Stimulated activated CD8-positive, alpha-beta memory T cell treated with anti-CD3 and anti-CD28 coated beads, Interleukin-12 subunit alpha, Interleukin-12 subunit beta, amount 100 ng/mL, for 24 hours (primary cell): ENCODE measurements around the gene ATP6V1A.

Experiments used
- DNase-seq: peaks from one replicate; pipeline ENCODE4 v3.0.0-alpha.2; 2020; ENCODE audit errors: extremely low read depth

ATP6V1A gene

DNA sequence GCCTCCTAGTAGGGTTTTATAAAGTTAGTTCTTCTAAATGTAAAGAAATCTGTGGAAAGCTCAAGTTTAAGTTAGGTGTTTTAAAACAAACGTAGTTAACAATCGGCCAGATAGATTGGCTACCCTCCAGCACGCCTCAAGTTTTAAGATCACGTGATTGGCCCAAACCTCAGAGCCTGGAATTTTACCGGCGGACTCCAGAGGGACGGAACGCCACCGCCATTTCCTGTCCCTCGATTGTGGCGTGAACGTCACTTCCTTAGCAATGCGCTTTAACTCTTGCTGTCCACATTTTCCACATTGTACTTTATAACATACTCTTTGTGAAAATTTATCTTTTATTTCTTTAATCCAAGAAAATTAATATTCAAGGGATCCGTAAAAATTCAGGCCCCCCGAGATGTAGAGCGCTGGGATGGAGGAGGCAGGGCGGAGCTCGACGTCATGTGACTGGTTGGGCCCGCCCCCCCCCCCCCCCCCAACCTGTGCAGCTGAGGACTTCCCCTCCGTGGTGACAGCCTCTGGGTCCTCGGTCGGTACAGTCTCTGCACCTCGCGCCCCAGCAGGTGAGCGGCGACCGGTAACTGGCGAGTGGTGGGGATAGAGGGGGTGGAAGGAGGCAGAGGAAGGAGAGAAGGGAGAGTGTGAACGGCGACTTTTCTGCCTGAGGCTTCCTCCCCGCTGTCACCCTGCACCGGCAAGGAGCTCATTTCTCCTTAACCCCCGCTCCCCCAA lies at the start of gene ATP6V1A:
ATP6V1A (plus strand) TSS at position 488 of the 735 bp plus-strand sequence. CDS start 31,719 bp downstream, outside the sequence.
- DNase-seq, result peak; percentile 58

DNA sequence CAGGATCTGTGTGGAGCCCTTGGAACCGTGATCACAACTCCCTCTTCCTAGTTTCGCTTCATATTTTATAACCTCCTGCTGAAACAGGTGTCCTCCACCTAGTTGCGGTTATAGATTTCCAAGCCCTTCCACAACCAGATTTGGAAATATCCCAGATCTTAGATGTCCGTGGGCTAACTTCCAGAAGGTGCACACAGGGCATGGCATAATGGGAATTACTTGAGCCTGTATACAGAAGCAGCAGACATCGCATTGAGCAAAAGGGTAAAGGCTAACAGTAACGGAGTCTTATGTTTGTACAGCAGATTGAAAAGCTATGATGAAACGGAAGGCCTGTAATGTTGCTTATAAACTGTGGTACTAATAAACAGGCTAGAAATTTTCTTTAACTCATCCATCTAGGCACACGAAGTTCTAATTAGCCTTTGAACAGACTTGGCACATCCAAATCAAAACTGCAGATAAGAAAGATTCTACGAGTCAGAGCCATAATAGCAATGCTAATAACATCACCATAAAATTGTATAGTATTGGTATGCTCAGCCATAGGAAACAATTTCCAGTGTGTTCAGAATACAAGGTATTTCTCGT lies 49.2 kb upstream of the ATP6V1A start:
- DNase-seq, result no peak

- no peak for DNase-seq
Measured at GRCh38 chr3:113698213-113698742, 48.6 kb upstream of the ATP6V1A start.

DNA sequence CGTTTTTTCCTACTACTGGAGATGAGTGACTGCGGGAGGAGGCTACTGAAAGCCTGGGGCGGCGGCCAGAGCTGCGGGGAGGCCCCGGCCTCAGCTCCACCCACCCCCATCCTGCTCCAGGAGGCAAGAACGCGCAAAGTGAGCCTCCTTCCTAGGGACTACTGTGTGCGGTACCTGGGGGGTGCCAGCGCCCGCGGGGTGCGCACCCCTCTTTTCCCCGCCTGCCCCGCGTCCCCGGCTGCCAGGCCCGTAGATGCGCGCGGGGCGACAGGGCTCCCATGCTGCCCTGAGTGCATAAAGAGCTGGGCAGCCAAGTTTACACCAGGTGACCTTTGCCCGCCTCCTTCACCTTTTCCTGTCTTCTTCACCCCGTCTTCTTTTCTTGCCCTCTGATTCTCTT lies 47.9 kb upstream of the ATP6V1A start:
- DNase-seq, result no peak

GRCh38 chr3:113707835-113708234 lies 39.0 kb upstream of the ATP6V1A start:
- no peak for DNase-seq

DNA sequence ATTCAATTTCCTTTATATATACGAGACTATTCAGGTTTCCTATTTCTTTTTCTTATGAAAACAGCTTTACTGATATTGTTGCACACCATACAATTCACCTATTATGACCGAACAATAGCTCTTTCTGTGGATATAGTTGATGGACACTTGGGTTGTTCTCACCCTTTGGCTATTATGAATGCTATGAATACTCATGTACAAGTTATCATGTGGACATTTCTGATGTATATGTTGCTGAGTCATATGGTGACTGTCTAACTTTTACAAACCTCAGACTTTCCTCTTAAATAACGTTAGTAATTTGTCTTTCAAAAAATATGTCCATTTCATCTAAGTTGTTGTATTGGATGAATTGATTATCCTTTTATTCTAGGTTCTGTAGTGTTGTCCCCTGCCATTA lies 34.7 kb upstream of the ATP6V1A start:
- DNase-seq, result no peak

DNA sequence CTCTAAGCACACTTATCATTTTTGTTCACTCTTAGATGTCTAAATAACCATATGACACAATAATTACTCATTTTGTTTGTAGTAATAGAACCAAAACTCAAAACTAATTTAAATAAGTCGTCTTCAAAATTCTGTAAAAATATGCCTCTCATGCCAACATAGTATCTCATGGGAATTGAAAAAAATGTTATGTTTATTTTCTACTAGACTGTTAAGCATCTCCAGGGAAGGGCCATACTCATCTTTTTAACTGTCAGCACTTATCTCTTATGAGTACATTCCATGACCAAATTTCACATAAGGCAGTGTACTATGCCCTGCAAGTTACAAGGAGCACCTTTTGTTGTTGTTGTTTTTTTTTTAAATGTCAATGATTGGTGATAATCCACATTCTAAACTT lies 32.1 kb upstream of the ATP6V1A start:
- no peak for DNase-seq

GRCh38 chr3:113717308-113717707 lies 29.5 kb upstream of the ATP6V1A start:
- DNase-seq, result no peak

- no peak for DNase-seq
Measured at GRCh38 chr3:113717818-113718217, 29.0 kb upstream of the ATP6V1A start.

DNA sequence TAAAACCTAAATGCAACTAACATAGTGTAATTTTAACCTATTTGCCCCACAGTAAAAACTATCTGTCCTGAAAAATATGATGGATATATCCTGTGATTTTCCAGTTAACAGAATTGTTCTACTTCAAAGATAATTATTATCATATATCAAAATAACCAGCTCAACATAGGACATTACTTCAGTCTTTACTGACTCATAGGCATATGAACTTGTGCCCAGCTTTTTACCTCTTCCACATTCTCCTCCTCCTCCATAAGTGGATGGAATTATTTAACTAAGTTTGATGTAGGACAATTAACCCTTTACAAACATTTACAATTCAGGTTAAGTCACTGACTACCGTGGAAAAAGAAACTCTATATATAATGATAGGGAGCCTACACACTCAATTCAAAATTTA lies 27.5 kb upstream of the ATP6V1A start:
- no peak for DNase-seq

GRCh38 chr3:113719758-113720157 lies 27.1 kb upstream of the ATP6V1A start:
- DNase-seq, result no peak

DNA sequence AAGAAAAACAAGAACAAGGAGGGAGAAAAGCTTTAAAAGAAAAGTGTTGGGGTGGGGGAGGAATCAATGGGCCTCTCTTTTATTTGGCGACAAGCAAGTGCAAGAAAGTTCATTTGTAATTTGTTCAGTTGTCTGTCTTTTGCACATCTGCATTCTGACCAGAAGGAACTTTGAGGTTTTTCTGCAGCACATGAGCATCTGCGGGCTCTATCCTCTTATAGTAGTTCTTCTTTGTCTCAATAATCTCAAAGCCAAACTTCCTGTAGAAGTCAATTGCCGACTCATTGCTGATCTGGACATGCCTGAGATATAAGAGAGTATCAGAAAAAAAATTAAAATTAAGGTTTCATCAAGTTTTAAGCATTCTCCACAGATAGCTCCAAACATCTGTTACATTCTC lies 25.2 kb upstream of the ATP6V1A start:
- DNase-seq, result no peak

- DNase-seq, result no peak
Measured at GRCh38 chr3:113728661-113729060, 18.2 kb upstream of the ATP6V1A start.

GRCh38 chr3:113730550-113730949 lies 16.3 kb upstream of the ATP6V1A start:
- no peak for DNase-seq

DNA sequence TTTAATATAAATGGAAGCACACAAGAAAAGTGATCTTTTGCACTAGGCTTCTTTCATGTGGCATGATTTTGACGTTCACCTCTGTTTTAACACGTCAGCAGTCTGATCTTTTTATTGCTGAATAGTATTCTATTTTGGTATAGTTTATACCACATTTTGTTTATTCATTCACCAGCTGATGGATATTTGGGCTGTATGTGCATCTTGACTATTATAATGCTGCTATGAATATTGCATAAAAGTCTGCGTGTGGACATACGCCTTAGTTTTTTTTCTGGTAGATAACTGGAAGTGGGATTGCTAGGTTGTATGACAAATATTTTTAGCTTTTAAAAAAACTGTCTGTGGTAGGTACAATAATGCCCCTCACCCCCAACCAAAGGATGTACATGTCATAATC lies 15.1 kb upstream of the ATP6V1A start:
- DNase-seq, result no peak

DNA sequence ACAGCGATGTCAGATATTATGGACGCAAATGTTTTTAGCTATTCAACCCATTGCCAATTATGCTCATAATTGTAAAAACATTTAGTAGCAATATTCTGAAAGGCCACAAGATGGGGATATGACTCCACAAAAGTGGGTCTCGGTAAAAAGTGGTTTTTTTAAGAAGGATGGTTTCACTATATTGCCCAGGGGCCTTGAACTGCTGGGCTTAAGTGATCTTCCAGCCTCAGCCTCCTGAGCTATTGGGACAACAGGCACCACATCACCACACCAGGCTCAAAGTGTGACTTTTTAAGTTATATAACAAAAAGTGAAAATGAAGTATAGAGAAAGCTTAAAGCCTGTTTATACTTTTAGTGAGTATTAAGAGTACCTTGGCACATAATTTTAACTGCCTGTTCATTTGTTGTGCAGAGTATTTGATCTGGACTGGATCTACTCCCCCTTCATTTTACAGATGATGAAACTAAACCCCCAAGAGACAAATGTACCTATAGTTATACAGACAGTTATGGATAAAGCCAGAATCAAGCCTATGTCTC lies 10.2 kb upstream of the ATP6V1A start:
- no peak for DNase-seq

GRCh38 chr3:113741086-113741485 lies 5.7 kb upstream of the ATP6V1A start:
- DNase-seq, result no peak

- no peak for DNase-seq
Measured at GRCh38 chr3:113741620-113742019, 5.2 kb upstream of the ATP6V1A start.

DNA sequence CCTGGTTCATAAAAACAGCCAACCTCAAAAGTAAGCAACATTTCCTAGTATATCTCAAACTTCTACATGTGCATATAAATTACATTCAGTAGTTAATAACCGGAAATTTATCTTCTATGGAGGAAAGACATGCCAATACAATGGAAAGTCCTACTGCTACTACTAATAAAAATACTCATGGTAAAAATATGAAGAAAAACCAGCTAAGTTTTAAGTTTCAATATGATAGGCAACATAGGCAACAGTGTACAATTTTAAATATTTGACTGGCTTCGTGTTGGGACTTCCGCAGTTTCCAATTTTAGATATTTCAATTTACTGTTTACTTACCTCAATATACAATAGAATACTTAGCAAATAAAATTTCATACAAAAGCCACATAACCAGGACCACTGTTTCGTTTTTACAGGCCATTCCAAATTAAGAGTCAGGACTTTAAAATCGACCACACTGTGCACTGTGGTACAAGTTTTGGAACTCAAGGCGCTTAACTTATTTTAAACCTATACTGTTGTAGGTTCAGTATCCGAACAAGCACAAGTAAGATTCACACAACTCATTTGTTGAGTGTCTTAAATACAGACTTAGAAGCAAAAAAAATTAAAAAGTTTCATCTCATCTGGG lies 3.7 kb upstream of the ATP6V1A start:
- DNase-seq, result no peak

DNA sequence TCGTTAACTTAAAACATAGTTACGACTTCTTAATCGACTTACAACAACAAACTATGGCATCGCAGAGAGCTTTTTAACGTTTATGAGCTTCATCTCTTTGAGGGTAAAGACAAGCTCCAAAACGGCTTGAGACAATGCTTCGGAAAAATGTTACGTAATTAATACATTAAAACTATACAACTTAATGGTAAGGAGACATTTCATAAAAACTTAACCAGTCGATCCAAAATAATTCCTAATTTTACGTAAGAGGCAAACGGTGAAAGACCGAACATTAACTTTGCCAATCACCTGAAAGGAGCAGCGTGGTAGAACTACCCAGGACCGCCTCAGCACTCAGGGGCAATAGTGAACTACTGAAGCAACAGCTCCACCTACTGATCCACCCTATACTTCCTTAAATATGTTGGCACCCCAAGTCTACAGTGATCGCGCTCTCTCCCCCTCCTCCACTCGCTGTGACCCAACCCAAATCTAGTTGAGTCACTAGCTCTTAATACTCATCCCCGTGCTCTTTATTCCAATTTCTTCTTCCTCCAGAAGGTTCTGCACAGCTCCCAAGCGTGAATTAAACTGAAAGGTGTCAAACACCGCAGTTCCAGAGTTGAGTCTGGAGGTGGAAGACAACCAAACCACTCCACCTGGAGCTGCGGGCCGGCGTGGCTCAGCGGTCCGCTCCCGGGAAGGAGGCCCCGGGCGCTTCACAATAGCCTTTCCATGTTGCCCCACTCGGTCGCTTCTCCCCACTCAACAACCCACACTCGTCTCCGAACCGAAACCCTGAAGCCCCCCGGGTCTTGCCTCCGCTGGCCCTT lies 1.7 kb upstream of the ATP6V1A start:
- peak; percentile 63 for DNase-seq

- peak; percentile 86 for DNase-seq
Measured at GRCh38 chr3:113745756-113746547, 883 bp upstream of the ATP6V1A start, which contains the start of gene NAA50. TSS of gene NAA50 (minus strand) at chr3:113746249. CDS start at chr3:113745949, 300 bp downstream.
